RPMI8226 (cell line): ENCODE results near the gene NPW.
"Not testable (repeated sequence)": the region's sequence is repeated elsewhere in the genome, so short reads cannot be mapped to it uniquely, and the experiment has no call there.

Experiments used
- DNase-seq: peaks from one replicate; pipeline ENCODE4 v3.0.0-alpha.2; 2015

The NPW gene

DNA sequence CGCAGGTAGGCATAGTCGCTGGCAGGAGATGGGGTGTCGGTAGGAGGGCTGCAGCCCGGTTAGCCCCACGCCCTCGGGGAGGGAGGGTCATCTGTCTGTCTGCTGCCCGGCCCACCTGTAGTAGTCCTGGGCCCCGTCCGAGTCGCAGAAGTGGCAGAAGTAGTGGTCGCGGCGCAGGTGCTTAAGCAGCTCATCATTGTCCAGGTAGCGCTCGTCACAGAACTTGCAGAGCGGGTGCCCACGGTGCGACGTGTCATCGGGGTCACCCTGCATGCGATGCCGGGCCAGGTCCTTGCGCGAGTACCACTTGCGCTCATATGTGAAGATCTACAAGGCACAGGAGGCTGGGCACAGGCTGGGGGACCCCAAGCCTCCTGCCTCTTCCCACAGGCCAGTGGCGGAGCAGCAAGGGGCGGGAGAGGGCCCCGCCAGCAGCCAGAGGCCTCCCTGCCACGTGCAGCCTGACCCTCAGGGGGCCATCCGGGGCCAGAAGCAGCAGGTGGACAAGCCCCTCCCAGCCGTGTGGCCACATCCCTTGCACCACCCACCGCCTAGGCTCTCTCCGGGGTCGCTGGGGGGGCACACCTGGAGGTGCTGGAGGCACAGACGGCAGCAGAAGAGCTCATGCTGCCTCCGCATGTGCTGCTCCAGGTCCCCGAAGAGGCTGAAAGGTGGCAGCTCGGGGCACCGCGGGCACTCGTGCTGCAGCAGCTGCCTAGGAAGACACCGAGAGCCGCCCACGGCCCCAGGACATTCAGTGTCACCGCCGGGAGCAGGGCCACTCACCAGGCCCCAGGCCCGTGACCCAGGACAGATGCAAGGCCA lies 17.0 kb upstream of the NPW start:
- no peak for DNase-seq

DNA sequence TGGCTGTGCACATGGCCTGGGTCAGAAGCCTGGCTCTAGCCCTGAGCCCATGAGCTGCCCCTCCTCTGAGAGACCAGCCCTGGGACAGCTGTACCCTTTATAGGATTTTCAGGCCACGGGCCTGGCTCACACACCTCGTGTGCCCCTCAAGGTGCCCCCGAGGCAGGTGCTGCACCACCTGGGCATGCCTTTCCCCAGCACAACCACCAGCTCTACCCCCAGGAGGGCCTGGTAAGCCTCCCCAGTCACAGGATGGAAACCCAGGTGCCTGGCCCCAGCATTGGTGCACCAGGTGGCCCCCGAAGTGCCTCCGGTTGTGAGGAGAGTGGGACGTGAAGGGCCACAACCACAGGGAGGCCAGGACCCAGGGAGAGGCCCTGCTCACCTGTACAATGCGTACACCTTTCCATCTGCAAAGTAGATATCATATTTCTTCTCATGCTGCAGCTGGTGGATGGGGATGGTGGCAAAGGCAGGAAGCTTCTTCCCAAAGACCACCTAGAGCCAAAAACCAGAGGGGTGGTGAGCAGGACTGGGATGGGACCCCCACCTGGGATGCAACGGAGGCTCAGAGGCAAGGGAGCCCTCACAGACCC lies 16.3 kb upstream of the NPW start:
- no peak for DNase-seq

DNA sequence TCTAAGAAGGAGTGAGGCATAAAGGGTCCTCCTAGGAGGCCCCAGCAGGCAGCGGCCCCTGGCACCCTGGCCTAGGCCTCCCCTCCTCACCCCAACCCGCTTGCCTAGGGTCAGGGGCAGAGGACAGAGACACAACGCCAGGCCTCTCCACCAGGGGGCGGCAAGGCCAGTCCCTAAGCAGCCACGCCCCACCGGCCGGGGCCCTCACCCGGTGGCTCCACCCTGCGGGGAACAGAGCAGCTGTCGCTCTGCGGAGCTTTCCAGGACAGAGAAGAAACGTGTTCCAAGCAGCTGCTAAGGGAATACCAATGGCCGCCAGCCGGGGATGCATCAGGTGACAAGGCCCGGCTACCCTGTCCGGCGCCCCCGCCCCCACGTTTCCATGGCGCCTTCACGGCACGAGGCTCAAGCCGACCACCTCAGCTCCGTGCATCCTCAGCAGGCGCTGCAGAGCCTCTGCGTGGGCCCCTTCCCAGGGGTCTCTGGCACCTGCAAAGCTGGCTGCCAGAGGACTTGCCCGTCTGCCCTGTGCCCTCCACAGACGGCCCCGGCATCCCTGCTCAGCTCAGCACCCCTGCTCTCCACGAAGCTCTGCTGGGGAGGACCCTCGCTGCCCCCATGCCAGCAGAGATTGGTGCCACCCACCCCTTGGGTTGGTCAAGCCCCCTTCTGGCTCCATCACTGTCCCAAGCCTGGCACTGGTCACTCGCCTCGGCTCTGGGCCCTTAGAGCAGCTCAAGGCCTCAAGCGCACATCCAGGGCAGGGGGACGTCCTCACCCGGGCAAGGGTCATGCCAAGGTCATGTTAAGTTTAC lies 15.6 kb upstream of the NPW start:
- peak; percentile 95 for DNase-seq

DNA sequence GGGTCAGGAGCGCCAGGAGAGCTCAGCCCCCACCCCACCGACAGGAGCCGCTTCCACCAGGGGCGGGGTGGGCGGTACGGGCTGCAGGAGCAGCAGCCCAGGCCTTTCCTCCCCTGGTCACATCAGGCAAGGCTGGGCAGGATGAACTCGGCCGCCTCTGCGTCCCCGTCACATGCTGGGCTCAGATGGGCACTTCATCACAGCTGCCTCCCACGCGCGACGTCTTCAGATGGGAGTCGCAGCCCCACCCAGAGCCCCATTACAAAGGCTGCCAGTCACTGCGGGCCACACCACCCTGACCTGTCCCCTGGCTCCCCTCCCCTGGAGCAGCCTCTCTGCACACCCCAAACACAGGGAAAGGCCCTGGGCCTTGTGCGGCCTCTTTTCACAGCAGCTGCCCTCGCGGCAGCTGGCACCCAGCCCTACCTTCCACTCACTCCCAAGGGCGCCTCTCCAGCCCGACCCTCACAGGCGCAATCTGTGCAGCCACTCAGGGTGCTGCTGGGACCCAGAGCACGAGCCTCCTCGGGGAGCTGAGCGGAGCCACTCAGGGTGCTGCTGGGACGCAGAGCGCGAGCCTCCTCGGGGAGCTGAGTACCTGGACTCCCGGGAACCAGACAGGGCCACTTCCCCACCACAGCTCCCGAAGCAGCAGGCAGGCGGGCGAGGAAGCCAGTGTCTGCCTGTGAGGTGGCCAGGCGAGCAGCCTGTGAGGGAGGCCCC lies 14.6 kb upstream of the NPW start:
- no peak for DNase-seq

DNA sequence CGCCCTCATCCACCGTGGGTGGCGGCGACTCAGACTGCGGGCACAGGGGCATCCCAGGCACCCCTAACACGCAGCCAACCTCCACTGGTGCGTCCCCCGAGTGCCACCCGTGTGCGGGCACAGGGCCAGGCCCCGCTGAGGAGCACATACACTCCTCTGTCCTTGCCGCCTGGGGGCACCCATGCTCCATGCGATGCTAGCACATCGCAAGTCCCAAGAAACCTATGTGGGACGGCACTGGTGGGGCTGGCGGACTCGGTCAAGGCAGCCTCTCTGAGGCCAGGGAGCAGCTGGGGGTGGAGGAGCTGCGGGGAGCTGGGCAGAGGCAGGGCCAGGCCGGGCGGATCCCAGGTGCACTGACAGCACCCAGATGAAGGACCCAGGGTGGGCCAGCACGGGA lies 13.9 kb upstream of the NPW start:
- no peak for DNase-seq

DNA sequence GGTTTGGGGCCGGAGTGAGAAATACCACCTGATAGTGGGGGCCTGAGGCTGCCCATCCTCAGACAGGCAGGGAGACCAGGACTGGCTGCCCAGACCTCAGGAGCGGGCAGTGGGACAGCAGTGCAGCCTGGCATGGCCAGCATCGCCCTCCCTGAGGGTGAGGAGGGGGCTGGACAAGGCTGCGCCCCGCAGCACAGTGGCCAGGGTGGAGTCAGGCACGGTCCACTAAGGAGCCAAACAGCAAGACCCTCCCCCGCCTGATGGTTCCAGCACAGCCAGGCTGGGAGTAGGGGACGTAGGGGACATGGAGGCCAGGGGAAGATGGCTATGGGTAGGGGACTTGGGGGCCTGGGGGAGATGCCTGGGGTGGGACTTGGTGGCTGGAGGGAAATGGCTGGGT lies 13.3 kb upstream of the NPW start:
- DNase-seq, result no peak

DNA sequence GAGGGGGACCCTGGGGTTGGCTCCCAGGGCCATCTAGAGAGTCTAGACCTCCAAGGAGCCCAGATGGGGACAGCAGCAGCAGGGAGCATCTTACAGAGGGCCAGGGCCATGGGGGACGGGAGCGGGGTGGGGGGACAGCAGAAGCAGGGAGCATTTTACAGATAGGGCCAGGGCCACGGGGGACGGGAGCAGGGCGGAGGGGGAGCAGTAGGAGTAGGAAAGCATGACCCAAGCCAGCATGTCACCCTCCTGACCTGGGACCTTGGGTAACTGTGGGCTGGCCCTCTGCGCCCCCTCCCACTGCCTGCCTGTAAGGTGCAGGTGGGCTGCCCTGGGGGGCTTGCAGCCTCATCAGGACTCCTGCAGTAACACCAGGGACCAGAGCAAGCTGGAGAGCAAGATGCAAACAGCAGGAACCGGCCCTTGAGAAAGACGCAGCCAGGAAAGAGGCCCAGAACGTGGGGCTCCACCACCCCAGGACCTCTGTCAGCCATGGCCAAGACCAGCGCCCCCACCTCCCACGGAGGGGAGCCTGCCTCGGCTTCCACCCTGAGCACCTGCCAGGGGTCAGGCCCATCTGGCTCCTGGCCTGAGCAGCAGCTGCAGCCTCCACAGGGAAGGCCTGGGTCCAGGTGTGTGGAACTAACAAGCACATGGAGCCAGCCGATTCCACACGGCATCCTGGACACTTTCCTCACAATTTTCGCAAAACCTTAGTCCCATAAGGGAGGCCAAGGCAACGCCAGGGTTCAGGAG lies 12.3 kb upstream of the NPW start:
- no peak for DNase-seq

DNA sequence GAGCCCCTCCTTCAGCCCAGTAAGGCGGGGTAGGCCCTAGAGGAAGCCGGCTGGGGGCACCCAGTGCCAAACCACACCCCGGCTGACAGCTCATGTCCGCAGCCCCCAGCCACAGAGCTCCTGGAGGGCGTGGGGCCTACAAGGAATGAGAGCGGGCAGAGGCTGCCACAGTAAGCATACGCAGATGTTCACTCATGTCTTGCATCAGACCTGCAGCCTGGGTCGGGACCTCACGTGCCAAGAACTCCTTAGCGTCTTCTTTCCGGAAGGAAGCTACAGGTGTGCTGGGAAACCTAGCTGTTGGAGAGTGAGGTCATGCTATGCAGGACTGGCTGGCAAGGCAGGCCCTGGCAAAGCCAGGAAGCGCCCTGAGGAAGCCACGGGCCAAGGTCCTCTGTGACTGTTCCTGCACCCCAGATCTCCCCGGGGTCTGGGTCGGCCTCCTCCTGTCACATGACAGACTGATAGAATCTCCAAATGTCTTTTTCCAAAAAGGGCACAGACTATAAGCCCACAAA lies 11.5 kb upstream of the NPW start:
- peak; percentile 74 for DNase-seq

DNA sequence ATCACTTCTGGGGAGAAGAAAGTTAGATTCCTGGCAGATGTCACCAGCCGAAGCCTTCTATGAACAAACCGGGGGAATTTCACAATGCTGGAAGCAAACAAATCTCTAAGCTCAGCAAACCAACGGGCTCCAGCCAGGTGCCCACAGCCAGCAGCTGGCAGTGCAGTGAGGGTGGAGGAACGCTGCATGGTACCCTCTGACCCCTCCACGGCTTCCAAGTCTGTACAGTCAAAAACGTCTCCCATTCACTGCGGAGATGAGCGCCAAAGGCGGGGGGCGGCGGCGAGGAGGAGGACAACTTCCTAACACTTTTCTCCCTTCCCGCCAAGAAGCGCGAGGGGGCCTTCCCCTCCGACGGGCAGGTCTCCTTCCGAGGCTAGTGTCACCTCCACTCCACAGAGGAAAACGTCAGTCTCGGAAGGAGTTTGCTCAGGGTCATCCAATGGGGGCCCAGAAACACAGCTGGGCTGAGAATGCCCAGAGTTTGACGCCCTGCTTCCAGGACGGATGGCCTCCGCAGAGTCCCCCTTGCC lies 10.9 kb upstream of the NPW start:
- peak; percentile 74 for DNase-seq

DNA sequence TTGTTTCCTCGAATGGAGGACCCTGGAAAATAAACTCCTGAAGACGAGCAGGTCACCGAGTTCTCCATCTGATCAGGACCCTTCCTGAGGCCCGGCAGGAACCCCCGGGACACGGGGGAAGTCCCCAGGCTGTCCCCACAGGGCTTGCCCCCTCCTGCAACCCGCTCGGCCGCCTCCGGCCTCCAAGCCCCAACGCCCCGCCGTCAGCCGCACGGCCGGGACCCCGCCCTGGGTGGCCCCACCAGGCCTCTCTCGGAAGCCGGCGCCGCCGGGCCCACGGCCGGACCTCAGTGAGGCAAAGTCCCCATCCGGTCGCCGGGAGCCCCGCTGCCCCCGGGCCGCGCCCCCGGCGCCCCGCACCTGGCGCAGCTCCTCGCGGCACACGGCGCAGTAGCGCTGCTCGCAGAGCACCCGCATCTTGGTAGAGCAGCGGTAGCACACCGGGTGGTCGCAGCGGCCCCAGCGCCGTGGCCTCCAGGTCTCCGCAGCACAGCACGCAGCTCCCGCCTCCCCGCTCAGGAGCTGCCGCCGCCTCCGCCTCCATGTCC lies 10.3 kb upstream of the NPW start:
- peak; percentile 48 for DNase-seq

DNA sequence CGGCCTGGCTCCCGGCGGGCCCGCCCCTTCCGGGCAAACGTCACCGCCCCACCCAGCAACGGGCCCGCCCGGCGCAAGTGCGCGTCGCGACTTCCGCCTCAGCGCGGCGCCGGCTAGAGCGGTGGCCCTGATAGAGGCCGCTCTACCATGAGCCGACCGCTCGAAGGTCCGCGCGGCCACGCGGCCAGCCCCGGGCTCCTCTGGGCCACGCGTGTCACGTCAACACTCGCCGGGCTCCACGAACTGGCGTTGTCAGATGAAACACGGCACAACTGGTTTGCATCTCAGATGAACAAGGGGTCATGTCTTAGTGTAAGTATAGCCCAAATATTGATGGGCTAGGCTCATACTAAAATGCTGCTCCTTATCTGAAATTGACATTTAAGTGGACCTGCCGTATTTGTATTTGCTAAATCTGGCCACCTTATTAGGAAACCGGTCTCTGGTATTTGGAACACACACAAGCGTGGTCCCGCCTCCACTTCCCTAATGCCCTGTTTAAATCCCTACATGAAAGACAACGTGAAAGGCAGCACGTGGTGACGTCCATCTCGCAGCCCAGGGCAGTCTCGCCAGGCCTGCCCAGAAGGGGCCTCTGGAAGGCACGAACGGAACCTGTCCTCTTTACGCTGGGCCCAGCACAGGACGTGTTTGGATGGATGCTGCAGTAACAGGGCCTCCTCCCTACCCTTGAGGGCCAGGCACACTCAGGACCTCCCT lies 9.6 kb upstream of the NPW start, which contains the start of gene ZNF598:
Gene ZNF598, minus strand, starts transcription at position 31 of the 720 bp plus-strand sequence.
- peak; percentile 96 for DNase-seq

DNA sequence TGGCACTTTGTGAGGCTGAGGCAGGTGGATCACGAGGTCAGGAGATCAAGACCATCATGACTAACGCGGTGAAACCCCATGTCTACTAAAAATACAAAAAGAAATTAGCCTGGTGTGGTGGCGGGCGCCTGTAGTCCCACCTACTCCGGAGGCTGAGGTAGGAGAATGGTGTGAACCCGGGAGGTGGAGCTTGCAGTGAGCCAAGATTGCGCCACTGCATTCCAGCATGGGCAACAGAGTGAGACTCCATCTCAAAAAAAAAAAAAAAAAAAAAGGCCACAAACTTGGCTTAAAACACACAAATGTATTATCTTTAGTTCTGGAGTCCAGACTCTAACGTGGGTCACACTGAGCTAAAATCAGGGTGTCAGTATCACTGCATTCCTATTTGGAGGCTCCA lies 7.9 kb upstream of the NPW start:
- DNase-seq, result not testable (repeated sequence)

DNA sequence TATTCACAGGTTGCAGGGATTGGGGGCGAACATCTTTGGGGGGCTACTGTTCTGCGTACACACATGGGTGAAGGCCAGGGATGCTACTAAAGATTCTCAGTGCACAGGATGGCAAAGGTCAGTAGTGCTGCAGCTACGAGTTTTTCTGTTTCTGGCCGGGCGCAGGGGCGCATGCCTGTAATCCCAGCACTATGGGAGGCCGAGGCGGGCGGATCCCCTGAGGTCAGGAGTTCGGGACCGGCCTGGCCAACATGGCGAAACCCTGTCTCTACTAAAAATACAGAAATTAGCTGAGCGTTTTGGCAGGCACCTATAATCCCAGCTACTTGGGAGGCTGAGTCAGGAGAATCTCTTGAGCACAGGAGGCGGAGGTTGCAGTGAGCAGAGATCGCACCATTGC lies 6.1 kb upstream of the NPW start:
- no peak for DNase-seq

DNA sequence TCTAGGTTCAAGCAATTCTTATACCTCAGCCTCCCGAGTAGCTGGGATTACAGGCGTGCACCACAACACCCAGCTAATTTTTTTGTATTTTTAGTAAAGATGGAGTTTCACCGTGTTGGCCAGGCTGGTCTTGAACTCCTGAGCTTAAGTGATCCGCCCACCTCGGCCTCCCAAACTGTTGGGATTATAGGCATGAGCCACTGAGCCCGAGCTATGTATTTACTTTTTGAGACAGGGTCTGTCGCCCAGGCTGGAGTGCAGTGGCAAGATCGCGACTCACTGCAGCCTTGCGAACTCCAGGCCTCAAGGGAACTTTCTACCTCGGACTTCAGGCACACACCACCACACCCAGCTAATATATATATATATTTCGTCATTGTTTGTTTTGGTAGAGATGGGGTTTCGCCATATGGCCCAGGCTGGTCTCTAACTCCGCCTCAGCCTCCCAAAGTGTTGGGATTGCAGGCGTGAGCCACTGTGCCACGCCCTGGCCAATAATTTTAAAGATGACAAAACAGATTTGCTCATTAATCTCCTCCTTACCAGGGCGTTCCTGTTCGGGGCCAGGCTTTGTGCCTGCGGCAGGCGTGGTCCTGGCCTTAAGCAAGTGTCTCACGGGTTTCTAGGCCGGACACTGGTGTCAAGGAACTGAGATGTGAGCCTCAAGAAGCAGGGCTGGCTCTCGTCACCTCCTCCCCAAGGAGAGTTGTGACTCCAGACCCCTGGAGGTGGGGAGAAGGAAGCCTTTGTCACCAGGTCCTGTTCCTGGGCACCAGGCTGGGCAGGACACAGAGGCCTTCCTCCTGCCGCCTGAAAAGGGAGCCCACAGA lies 4.3 kb upstream of the NPW start:
- no peak for DNase-seq

DNA sequence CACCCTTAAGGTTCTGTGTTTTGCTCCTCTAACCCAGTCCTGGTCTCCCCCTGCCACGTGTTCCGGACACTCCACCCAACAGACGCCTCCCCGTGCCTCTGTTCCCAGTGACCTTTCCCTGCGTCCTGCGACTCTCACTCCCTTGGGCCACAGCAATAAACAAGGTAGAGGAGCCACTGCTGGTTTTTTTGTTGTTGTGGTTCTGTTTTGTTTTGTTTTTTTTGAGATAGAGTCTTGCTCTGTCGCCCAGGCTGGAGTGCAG lies 3.7 kb upstream of the NPW start:
- no peak for DNase-seq

DNA sequence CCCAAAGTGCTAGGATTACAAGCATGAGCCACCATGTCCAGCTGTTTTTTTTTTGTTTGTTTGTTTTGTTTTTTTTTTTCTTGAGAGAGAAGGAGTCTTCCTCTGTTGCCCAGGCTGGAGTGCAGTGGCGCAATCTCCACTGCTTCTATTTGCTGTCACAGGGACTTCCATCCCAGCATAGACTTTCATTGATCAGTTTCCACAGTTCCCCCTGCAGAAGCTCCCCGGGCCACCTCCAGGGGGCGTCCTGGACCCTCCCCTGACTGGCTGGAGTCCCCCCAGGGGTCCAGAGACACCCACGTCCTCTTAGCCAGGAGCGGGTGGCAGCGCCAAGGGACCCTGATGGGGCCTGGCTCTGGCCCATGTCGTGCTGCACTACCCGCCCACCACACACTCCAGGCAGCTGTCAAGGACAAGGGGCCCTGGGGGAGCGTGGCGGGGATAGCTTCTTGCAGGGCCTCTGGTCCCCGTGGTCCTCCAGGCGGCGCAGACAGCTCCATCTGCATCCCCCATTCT lies 3.1 kb upstream of the NPW start:
- no peak for DNase-seq

DNA sequence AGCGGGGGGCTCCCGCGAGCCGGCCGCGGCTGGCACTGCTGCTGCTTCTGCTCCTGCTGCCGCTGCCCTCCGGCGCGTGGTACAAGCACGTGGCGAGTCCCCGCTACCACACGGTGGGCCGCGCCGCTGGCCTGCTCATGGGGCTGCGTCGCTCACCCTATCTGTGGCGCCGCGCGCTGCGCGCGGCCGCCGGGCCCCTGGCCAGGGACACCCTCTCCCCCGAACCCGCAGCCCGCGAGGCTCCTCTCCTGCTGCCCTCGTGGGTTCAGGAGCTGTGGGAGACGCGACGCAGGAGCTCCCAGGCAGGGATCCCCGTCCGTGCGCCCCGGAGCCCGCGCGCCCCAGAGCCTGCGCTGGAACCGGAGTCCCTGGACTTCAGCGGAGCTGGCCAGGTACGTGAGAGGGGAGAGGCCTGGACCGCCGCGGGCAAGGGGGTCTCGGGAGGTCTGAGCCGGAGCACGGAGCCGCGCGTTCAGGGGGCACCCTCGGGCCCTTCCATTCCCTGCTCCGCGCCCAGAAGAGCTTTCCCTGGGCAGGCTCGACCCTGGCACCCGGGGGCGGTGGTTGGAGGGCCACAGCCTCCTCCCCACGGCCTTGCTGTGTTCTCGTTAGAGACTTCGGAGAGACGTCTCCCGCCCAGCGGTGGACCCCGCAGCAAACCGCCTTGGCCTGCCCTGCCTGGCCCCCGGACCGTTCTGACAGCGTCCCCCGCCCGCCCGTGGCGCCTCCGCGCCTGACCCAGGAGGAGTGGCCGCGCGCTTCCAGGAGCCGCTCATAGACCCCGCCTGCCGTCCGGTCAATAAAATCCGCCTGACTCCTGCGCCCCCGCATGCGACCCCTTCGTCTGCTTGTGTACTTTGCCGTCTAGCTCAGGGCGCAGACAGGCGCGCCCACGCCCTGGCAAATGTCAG lies 591 bp downstream of the NPW start:
- peak; percentile 54 for DNase-seq

DNA sequence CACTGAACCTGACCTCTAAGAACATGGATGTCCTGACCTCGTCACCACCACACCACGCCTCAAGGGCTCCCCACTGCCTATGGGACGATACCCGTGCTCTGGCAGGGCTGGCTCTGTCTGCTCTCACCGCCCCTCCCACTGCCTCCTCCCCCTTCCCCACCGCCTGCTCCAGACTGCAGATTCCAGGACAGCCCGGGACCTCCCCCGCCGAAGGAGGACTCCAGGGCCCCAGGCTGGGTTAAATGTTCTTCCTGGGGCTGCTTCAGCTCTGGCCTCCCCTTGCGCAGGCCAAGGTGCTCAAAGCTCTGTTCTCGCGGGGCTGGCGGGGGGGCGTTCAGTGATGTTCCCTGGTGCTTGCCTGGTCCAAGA lies 3.1 kb downstream of the NPW start:
- peak; percentile 53 for DNase-seq
